ENCODE data around the gene LLGL1.

Gene LLGL1

DNA sequence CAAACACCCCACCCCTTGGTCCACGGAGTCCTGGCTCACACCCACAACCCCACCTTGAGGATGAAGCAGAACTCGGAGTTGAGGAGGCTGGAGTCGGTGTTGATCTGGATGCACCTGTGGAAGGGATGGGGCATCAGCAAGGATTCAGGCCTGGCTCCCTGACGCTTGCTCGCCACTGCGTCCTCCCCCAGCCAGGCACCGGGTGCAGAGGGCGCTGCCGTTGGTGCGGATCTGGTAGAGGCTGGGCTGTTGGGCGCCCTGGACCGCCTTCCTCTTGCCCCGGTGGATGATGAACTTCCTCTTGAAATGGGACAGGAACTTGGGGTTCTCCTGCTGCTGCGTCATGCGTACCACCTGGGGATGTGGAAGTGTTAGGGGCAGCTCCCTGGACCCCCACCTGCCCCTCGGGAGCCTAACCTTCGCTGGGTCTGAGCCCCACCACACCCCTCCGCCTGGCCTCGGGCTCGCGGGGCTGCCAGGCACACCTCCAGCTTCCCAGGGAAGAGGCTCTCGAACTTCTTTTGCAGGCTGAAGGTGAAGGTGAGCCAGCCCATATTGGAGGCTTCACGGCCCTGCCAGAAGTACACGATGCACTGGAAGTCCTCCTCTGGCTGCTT is 20.8 kb downstream of the LLGL1 start:
- H3K4me3 ChIP-seq (ENCODE audit: low read depth, low read length) = no peak overlapping the region
- TF ChIP-seq, protein P1, sequence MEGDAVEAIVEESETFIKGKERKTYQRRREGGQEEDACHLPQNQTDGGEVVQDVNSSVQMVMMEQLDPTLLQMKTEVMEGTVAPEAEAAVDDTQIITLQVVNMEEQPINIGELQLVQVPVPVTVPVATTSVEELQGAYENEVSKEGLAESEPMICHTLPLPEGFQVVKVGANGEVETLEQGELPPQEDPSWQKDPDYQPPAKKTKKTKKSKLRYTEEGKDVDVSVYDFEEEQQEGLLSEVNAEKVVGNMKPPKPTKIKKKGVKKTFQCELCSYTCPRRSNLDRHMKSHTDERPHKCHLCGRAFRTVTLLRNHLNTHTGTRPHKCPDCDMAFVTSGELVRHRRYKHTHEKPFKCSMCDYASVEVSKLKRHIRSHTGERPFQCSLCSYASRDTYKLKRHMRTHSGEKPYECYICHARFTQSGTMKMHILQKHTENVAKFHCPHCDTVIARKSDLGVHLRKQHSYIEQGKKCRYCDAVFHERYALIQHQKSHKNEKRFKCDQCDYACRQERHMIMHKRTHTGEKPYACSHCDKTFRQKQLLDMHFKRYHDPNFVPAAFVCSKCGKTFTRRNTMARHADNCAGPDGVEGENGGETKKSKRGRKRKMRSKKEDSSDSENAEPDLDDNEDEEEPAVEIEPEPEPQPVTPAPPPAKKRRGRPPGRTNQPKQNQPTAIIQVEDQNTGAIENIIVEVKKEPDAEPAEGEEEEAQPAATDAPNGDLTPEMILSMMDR (IDR thresholded peaks at IDR 0.05; ENCODE audit: borderline replicate concordance, insufficient read depth, low read depth, low read length) = no peak

DNA sequence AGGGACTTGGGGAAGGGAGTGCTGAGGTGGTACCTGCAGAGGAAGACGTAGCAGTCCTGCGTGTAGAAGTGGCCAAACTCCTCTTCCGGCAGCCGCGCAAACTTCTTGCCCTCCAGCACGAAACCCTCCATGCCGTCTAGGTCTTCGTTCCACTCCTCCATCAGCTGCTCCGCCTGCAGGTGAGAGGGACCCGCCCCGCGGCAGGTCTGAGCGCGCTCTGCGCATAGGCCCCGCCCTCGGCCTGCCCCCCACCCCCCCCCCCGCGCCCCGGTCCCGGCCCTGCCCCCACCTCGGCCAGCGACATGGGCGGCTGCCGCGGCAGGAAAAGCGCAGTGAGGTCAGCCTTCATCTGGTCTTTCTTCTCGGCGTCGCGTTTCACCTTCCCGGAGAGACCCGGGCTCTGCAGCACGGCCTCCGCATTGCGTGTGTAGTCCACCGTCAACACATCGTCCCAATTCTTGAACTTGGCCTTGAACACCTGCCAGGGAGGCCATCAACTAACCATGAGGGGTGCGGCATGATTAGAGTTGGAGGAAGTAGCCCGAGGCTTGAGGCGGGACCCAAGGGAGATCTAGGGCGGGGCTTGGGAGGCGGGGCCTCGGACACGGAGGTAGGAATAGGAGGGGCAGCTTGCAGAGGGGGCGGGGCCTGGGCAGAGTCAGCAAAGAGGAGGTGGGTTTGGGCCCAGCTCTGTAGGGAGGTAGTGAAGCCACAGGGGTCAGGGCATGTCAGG is 21.6 kb downstream of the LLGL1 start:
- TF ChIP-seq, protein P1 (IDR thresholded peaks at IDR 0.05; ENCODE audit: borderline replicate concordance, insufficient read depth, low read depth, low read length) = no peak
- H3K4me3 ChIP-seq (ENCODE audit: low read depth, low read length) = no peak overlapping the region

DNA sequence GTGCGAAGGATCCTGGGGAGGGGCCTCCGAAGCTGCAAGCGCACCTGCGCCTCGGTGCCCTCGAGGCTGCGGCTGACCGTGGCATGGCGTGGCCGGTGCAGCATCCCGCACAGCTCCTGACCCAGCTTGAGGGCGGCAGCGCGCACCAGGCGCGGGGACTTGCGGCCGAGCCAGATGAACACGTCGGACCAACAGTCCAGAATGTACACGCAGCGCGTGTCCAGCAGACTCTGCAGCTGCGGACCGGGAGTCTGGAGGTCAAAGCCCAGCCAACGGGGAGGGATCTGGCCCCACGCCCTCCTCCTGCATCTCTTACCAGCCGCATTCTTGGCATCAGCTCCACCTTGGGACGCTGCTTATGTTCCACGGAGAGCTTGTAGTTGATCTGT is 22.2 kb downstream of the LLGL1 start:
- no peak overlapping the region for H3K4me3 ChIP-seq (ENCODE audit: low read depth, low read length)
- TF ChIP-seq, protein P1 (IDR thresholded peaks at IDR 0.05; ENCODE audit: borderline replicate concordance, insufficient read depth, low read depth, low read length) = no peak

DNA sequence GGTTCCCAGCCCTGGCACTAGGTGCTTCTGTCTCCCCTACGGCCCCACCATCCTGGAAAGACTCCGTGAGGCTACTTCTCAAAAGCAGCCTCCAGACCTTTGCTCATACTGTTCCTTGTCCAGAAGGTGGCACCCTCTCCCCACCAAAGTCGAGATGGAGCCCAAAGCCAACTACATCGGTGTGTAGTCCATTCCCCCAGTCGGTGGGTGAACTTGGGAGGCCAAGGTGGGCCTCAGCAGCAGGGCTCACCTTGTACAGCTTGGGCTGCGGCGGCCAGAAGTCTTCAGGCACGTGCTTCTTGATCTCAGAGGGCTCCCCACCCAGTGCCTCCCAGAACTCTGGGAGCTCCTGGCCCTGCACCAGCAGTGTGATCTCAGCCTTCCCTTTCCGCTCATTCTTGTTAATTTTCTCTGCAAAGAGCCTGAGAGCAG is 22.9 kb downstream of the LLGL1 start:
- TF ChIP-seq, protein P1 (IDR thresholded peaks at IDR 0.05; ENCODE audit: borderline replicate concordance, insufficient read depth, low read depth, low read length) = peak; percentile 69
- no peak overlapping the region for H3K4me3 ChIP-seq (ENCODE audit: low read depth, low read length)

DNA sequence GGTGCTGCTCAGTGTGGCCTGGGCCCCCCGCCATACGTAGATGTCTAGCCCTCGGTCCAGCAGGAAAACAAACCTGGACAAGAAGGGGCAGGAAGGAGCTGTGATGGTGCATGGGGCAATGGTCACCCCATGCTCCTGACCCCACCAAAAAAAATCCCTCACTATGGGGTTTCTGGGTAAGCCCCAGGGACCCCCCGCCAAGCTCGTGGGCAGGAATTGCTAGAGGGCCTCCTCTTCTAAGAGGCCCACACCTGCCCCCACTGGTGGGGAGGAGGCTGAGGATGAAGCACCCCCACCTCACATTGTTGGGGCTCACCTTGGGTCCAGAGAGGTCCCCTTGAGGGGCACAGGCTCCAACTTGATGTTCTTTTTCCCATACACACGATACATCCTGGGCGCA is 23.4 kb downstream of the LLGL1 start:
- TF ChIP-seq, protein P1 (IDR thresholded peaks at IDR 0.05; ENCODE audit: borderline replicate concordance, insufficient read depth, low read depth, low read length) = no peak
- H3K4me3 ChIP-seq (ENCODE audit: low read depth, low read length) = no peak overlapping the region

DNA sequence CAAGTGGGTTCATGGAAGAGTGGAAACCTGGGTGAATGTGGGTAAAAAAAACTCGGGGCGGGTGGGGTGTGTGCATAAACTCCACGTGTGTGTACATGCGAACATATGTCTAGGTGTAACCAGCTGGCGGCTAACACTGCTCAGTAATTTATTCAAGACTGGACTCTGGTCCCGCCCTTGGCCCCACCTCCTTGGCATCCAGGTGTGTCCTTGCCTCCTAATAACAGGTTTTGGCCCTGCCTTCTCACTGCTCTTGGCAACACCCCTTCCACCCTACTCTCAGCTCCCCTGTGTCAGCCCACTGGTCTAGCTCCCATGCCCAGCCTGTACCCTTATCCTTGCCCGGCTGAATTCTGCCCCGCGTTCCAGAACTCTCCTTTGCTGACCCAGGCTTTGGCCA is 24.8 kb downstream of the LLGL1 start:
- no peak overlapping the region for H3K4me3 ChIP-seq (ENCODE audit: low read depth, low read length)
- TF ChIP-seq, protein P1 (IDR thresholded peaks at IDR 0.05; ENCODE audit: borderline replicate concordance, insufficient read depth, low read depth, low read length) = no peak

DNA sequence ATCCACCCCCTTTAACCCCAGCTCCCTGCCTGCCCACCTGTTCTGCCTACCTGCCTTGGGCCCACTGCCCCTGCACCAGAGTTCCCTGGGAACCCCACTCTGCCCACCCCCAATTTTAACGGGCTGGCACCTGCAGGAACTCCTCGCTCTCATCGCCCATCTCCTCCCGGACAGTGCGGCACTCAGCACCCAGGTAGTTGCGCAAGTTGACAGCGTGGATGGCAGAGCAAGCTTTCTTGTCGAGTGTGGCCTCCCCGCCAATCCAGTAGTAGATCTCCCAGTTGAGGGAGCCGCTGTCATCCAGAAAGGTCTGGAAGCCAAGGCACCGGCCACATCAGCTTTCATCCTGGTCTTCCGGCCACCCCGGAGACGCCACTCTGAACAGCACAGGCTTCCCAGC is 25.3 kb downstream of the LLGL1 start:
- TF ChIP-seq, protein P1 (IDR thresholded peaks at IDR 0.05; ENCODE audit: borderline replicate concordance, insufficient read depth, low read depth, low read length) = no peak
- H3K4me3 ChIP-seq (ENCODE audit: low read depth, low read length) = no peak overlapping the region

Measured in GM12875 (cell line).